ENCODE data around the gene KATNIP. TPM values are rescaled to one million over a fixed set of nuclear protein-coding genes. Genes with fewer than 3 reads are reported as not detected.
A peak's percentile ranks its signal among the peaks of the same experiment; 100 is the strongest.

The KATNIP gene
- total and polyA plus RNA-seq, 9 of the 15 experiments (the other 6 are each of a cell fraction or from before 2014, with no cell fraction given), result 1.7 to 13.2 (median 8.0) TPM

DNA sequence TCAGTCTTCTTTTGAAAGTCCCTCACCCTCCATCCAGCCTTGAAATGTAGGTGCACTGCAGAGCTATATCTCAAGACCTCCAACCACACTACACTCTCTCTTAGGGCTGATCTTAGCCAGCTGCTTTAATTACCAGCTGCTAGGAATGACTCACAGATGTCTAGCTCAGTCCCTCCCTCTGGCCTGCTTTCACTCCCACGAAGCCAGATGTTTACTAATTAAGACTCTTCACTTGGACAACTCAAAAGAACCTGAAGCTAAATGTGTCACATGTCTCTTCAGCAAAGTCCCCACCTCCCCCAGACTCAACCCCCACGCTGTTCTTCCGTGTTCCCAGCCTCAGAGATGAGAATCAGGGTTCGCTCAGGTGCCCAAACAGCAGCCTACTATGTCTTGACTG, 2.8 kb upstream of the KATNIP start (continued):
- TF ChIP-seq, protein P1, sequence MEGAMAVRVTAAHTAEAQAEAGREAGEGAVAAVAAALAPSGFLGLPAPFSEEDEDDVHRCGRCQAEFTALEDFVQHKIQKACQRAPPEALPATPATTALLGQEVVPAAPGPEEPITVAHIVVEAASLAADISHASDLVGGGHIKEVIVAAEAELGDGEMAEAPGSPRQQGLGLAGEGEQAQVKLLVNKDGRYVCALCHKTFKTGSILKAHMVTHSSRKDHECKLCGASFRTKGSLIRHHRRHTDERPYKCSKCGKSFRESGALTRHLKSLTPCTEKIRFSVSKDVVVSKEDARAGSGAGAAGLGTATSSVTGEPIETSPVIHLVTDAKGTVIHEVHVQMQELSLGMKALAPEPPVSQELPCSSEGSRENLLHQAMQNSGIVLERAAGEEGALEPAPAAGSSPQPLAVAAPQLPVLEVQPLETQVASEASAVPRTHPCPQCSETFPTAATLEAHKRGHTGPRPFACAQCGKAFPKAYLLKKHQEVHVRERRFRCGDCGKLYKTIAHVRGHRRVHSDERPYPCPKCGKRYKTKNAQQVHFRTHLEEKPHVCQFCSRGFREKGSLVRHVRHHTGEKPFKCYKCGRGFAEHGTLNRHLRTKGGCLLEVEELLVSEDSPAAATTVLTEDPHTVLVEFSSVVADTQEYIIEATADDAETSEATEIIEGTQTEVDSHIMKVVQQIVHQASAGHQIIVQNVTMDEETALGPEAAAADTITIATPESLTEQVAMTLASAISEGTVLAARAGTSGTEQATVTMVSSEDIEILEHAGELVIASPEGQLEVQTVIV (CRISPR knock-in tag; IDR thresholded peaks at IDR 0.05; ENCODE audit: borderline replicate concordance), result no peak
- TF ChIP-seq, protein P2, sequence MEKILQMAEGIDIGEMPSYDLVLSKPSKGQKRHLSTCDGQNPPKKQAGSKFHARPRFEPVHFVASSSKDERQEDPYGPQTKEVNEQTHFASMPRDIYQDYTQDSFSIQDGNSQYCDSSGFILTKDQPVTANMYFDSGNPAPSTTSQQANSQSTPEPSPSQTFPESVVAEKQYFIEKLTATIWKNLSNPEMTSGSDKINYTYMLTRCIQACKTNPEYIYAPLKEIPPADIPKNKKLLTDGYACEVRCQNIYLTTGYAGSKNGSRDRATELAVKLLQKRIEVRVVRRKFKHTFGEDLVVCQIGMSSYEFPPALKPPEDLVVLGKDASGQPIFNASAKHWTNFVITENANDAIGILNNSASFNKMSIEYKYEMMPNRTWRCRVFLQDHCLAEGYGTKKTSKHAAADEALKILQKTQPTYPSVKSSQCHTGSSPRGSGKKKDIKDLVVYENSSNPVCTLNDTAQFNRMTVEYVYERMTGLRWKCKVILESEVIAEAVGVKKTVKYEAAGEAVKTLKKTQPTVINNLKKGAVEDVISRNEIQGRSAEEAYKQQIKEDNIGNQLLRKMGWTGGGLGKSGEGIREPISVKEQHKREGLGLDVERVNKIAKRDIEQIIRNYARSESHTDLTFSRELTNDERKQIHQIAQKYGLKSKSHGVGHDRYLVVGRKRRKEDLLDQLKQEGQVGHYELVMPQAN (IDR thresholded peaks at IDR 0.05; ENCODE audit: borderline replicate concordance), result peak; percentile 62; the same call in 1 of the 2 replicates
- TF ChIP-seq RBM14 (IDR thresholded peaks at IDR 0.05; ENCODE audit: borderline replicate concordance, insufficient read depth, low read depth, low read length) (no peak), DIDO1 (tag; IDR thresholded peaks at IDR 0.05; ENCODE audit: low read depth) (no peak), MTA2 (IDR thresholded peaks at IDR 0.05; ENCODE audit: low read depth) (peak; percentile 60), ILK (tag; IDR thresholded peaks at IDR 0.05; ENCODE audit: borderline replicate concordance, low read depth) (no peak), ARNT (IDR thresholded peaks at IDR 0.05) (0 out of 4 replicates have a peak, but pooled peaks of 1 of the 2 experiments have one; percentile 53), RUNX1 (IDR thresholded peaks at IDR 0.05; ENCODE audit: low read depth) (no peak), RAD51 (IDR thresholded peaks at IDR 0.05; ENCODE audit: borderline replicate concordance, low read depth) (peak; percentile 52)
- TF ChIP-seq, protein P3, sequence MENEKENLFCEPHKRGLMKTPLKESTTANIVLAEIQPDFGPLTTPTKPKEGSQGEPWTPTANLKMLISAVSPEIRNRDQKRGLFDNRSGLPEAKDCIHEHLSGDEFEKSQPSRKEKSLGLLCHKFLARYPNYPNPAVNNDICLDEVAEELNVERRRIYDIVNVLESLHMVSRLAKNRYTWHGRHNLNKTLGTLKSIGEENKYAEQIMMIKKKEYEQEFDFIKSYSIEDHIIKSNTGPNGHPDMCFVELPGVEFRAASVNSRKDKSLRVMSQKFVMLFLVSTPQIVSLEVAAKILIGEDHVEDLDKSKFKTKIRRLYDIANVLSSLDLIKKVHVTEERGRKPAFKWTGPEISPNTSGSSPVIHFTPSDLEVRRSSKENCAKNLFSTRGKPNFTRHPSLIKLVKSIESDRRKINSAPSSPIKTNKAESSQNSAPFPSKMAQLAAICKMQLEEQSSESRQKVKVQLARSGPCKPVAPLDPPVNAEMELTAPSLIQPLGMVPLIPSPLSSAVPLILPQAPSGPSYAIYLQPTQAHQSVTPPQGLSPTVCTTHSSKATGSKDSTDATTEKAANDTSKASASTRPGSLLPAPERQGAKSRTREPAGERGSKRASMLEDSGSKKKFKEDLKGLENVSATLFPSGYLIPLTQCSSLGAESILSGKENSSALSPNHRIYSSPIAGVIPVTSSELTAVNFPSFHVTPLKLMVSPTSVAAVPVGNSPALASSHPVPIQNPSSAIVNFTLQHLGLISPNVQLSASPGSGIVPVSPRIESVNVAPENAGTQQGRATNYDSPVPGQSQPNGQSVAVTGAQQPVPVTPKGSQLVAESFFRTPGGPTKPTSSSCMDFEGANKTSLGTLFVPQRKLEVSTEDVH (IDR thresholded peaks at IDR 0.05; ENCODE audit: low read depth, partially characterized antibody), result peak; percentile 33
- TF ChIP-seq, protein P4, sequence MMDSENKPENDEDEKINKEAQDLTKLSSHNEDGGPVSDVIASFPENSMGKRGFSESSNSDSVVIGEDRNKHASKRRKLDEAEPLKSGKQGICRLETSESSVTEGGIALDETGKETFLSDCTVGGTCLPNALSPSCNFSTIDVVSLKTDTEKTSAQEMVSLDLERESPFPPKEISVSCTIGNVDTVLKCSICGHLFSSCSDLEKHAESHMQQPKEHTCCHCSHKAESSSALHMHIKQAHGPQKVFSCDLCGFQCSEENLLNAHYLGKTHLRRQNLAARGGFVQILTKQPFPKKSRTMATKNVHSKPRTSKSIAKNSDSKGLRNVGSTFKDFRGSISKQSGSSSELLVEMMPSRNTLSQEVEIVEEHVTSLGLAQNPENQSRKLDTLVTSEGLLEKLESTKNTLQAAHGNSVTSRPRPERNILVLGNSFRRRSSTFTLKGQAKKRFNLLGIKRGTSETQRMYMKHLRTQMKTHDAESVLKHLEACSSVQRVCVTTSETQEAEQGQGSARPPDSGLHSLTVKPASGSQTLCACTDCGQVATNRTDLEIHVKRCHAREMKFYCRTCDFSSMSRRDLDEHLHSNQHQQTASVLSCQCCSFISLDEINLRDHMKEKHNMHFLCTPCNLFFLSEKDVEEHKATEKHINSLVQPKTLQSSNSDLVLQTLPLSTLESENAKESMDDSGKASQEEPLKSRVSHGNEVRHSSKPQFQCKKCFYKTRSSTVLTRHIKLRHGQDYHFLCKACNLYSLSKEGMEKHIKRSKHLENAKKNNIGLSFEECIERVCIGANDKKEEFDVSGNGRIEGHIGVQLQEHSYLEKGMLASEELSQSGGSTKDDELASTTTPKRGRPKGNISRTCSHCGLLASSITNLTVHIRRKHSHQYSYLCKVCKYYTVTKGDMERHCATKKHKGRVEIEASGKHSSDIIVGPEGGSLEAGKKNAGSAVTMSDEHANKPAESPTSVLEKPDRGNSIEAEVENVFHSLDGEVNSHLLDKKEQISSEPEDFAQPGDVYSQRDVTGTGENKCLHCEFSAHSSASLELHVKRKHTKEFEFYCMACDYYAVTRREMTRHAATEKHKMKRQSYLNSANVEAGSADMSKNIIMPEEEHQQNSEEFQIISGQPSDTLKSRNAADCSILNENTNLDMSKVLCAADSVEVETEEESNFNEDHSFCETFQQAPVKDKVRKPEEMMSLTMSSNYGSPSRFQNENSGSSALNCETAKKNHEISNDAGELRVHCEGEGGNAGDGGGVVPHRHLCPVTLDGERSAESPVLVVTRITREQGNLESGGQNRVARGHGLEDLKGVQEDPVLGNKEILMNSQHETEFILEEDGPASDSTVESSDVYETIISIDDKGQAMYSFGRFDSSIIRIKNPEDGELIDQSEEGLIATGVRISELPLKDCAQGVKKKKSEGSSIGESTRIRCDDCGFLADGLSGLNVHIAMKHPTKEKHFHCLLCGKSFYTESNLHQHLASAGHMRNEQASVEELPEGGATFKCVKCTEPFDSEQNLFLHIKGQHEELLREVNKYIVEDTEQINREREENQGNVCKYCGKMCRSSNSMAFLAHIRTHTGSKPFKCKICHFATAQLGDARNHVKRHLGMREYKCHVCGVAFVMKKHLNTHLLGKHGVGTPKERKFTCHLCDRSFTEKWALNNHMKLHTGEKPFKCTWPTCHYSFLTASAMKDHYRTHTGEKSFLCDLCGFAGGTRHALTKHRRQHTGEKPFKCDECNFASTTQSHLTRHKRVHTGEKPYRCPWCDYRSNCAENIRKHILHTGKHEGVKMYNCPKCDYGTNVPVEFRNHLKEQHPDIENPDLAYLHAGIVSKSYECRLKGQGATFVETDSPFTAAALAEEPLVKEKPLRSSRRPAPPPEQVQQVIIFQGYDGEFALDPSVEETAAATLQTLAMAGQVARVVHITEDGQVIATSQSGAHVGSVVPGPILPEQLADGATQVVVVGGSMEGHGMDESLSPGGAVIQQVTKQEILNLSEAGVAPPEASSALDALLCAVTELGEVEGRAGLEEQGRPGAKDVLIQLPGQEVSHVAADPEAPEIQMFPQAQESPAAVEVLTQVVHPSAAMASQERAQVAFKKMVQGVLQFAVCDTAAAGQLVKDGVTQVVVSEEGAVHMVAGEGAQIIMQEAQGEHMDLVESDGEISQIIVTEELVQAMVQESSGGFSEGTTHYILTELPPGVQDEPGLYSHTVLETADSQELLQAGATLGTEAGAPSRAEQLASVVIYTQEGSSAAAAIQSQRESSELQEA (IDR thresholded peaks at IDR 0.05; ENCODE audit: low read depth), result no peak

Measured in K562 (cell line).